Stimulated activated CD8-positive, alpha-beta memory T cell treated with anti-CD3 and anti-CD28 coated beads, Interleukin-15, amount 100 ng/mL, for 48 hours (primary cell): ENCODE measurements around the gene SHBG.
A peak's percentile ranks its signal among the peaks of the same experiment; 100 is the strongest.
"Not testable (repeated sequence)": the region's sequence is repeated elsewhere in the genome, so short reads cannot be mapped to it uniquely, and the experiment has no call there.

Source experiments
- DNase-seq, 2 donors: peaks; one replicate each; pipeline ENCODE4 v3.0.0-alpha.2; 2020; ENCODE audit warnings: low read depth in 2 of 2

SHBG gene

GRCh38 chr17:7629939-7630571 is at the start of gene SHBG:
Gene SHBG, plus strand, starts transcription at chr17:7630135. Its CDS starts 38 bp downstream, at chr17:7630173.
- no peak for DNase-seq

DNA sequence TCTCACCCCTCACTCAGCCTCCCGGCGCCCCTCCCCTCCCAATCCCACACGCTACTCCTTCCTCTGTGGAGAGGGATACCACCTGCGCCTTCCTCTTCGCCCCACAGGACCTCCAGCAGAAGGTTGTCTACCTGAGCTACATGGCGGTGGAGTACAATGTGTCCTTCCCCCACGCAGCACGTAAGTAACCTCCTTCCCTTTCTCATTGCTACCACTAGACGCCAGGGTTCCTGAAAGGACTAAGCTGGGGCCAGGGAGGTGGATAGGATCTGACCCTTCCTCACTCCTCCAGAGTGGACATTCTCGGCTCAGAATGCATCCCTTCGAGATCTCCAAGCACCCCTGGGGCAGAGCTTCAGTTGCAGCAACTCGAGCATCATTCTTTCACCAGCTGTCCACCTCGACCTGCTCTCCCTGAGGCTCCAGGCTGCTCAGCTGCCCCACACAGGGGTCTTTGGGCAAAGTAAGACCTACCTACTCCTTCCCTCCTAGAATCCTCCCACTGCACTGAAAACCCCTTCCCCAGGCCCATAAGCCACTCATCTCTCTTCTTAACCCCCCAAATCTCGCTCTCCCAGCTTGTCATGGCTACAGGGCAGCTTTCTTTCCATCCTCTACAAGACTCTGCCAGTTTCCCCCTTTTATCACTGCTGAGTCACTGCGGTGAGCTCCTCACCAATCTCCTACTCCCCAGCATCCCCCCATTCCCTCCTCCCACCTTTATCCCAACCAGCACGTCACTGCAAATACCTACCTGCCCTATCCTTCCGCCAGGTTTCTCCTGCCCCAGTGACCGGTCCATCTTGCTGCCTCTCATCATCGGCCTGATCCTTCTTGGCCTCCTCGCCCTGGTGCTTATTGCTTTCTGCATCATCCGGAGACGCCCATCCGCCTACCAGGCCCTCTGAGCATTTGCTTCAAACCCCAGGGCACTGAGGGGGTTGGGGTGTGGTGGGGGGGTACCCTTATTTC is 49.0 kb upstream of the SHBG start:
- DNase-seq, result no peak

GRCh38 chr17:7582396-7583252 is 47.3 kb upstream of the SHBG start:
- no peak for DNase-seq

DNA sequence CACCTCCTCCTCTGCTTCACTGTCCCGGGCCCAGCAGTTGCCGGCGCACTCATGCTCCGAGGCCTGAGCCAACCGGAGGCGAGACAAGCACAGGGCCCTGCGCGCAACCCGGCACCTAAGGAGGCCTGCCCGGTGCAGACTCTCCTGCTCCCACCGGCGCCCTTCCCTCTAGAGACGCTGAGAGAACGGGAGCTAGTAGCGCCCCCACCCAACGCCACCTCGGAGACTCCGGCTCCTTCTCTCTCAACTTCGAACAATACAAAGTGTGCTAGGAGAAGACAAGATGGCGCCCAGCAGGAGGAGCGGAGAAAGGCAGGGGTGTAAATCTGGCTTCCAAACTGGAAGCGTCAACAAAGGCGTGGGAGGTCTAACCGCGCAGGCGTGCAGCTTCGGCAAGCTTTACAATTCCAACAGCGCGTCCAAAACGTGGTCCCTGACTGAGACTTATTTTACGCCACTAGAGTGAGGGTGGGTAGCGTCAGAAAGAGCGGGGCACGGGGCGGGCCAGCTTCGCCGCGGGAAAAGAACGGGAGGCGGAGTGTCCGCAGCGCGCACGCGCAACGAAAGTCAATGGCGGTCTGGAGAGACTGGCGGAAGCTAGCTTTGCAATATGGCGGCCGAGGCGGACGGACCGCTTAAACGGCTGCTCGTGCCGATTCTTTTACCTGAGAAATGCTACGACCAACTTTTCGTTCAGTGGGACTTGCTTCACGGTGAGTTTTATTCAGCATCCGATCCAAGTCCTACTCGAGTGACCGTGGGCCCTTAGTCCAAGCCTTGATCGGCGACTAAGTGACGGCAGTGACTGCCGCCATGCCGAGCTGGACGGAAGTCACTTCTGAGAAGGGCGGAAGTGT is 46.5 kb upstream of the SHBG start, which contains the start of gene MPDU1:
TSS of gene MPDU1 (plus strand) at position 600 of the 857 bp plus-strand sequence. CDS start at position 611, 11 bp downstream.
- DNase-seq, result peak; percentile 94

GRCh38 chr17:7586673-7587419 is 43.1 kb upstream of the SHBG start:
- DNase-seq, result no peak

DNA sequence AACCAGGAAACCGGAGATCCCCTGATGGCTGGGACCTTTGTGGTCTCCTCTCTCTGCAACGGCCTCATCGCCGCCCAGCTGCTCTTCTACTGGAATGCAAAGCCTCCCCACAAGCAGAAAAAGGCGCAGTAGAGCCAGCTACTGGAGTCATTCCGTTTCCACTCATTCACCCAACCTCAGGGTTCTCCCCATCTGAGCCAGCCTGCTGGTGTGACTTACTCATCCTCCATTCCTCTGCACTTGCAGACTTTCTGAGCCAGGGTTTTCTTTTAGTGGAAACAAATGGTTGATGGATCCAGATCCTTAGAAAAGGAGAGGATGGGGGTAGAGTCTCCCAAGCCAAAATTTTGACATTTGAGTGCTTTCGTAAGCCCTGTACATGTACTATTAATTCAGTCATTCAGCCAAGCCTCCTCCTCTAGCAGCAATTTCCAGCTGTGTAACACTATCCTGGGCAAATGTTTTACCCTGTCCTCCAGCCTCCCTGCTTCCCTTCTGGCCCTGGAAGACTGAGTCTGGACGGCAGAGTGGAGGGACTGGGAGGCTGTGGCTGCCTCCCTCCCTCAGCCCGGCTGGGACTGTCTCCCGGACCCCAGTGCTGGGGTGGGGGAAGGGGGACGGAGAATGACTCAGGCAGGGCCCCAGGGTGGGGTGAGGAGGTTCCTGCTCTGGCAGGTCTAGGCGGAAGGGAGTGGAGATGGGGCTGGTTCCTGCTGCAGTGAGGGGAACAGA is 42.3 kb upstream of the SHBG start:
- no peak for DNase-seq

GRCh38 chr17:7588553-7589203 is 41.3 kb upstream of the SHBG start:
- no peak for DNase-seq

DNA sequence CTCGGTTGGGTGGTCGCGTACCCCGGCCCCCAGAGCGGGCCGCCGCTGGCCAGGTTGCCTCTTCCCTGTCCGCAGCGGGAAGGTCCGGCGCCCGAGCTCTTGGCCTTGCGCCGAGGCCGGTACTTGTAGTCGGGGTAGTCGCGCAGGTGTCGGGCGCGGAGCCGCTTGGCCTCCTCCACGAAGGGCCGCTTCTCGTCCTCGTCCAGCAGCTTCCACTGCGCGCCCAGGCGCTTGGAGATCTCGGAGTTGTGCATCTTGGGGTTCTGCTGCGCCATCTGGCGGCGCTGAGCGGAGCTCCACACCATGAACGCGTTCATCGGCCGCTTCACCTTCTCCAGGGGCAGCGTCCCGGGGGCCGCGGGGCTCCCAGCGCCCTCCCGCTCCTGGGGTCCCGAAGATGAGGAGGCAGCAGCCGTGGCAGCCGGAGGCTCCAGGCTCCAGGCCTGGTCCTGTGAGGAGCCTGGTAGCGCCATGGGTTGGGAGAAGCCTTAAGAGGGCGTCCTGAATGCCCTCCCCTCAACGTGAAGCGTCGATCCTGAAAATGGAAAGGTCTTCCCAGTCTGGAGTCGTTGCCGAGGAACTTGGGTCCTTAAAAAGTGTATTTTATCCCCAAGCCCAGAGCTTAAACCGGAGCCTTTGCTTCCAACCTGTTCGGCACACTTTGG is 40.6 kb upstream of the SHBG start:
- DNase-seq, result peak; percentile 40 to 41

DNA sequence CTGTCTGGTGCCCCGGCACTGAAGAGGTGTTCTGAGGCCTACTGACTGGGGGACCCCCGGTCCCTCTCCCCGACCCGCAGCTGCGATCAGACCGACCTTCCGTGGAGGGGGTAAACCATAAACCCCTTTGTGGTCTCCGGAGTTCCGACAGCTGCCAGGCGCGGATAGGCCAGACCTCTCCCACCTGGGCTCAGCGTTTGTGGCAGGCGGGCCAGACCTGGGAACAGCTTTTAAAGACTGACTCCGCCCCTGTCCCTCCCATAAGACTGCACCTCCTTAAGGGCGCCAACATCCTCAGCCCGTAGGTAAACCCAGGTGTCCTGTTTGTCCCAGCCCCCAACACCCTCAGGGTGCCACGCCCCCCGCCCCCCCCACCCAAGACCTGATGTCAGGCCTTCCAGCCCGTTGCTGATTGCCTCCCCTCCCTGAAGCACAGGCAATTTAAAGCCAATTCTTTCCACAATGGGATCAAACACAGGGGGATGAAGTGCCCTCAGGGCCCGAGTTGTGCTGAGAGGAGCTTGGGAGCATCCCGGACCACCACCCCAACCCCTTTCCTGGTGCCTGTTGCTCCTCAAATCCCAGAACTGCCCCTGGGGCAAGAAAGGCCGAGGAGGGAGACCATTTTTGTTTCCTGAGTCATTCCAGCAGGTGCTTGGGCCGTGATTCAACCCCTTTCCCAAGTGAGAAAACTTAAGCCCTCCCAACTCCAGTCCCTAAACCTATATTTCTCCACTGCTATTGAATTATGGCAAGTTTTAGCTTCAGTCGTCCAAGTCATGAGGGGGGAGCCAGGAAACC is 39.8 kb upstream of the SHBG start, which contains the start of gene SOX15:
TSS of gene SOX15 (minus strand) at position 204 of the 801 bp plus-strand sequence. CDS start 418 bp downstream, outside the sequence.
- DNase-seq, result no peak

GRCh38 chr17:7590743-7591142 is 39.2 kb upstream of the SHBG start:
- DNase-seq, result no peak

DNA sequence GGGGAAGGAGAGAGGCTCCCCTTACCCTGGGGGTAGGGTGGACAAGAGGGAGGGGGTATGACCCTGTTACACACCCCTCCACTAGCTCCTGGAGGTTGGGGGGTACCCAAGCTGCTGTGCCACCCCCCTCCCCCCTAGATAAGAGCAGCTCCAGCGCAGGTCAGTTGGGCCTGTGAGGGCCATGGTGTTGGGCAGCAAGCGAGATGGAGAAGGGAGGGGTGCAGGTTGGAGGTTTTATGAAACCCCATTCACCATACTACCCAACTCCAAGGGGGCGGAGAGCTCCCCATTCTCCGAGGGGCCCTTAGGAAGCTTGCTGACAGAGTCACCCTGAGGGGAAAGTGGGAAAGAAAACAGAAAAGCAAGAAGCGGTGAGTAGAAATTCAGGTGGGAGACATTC is 38.3 kb upstream of the SHBG start:
- no peak for DNase-seq

GRCh38 chr17:7592422-7593021 is 37.4 kb upstream of the SHBG start:
- no peak for DNase-seq

GRCh38 chr17:7593296-7593695 is 36.6 kb upstream of the SHBG start:
- no peak for DNase-seq

GRCh38 chr17:7597561-7597960 is 32.4 kb upstream of the SHBG start:
- not testable (repeated sequence) for DNase-seq

- no peak for DNase-seq
These were observed 23.7 kb upstream of the SHBG start for GRCh38 chr17:7606280-7606679.

- DNase-seq, result no peak
These were observed 19.3 kb upstream of the SHBG start for GRCh38 chr17:7610641-7611040.
